Bronchial epithelial cell (primary cell): Measurements from ENCODE around the gene TGFB2. TPM values are rescaled to one million over a fixed set of nuclear protein-coding genes. Genes with fewer than 3 reads are reported as not detected.
A peak's percentile ranks its signal among the peaks of the same experiment; 100 is the strongest.

ENCODE experiments used
- DNase-seq: peaks from one replicate; pipeline ENCODE4 v3.0.0-alpha.2; 2010; ENCODE audit warnings: low read depth
- FAIRE-seq: peaks from 2 replicates; lab custom pipeline; 2011; peaks lifted over from hg19 to GRCh38; lab: Jason Lieb, UNC
- H3K27me3 ChIP-seq: 2 replicates; pipeline ENCODE4 v1.5.1; 2011; ENCODE audit warnings: low read length; ENCODE audit not compliant: control insufficient read depth, insufficient read depth
- H3K36me3 ChIP-seq: 2 replicates; pipeline ENCODE4 v1.5.1; 2011; ENCODE audit warnings: low read length; ENCODE audit not compliant: control insufficient read depth, insufficient read depth
- H3K4me3 ChIP-seq: 2 replicates; pipeline ENCODE4 v1.5.1; 2011; ENCODE audit warnings: mild to moderate bottlenecking, low read depth, low read length, control low read depth
- total RNA-seq: library from RNA; depleted of rRNA; stranded (reverse); fragments of >200 nt; gene quantifications from 2 replicates; pipeline ENCODE4 v1.2.1, GENCODE V29; 2014
- TF ChIP-seq, protein P1 (sequence below): IDR thresholded peaks from 2 replicates; pipeline ENCODE4 v1.5.1; 2011; ENCODE audit warnings: mild to moderate bottlenecking, moderate library complexity, low read length, control low read depth, inconsistent platforms; ENCODE audit not compliant: insufficient read depth, severe bottlenecking

Gene TGFB2
- total RNA-seq, 1 donor from 2014 or later = 6.1 TPM

DNA sequence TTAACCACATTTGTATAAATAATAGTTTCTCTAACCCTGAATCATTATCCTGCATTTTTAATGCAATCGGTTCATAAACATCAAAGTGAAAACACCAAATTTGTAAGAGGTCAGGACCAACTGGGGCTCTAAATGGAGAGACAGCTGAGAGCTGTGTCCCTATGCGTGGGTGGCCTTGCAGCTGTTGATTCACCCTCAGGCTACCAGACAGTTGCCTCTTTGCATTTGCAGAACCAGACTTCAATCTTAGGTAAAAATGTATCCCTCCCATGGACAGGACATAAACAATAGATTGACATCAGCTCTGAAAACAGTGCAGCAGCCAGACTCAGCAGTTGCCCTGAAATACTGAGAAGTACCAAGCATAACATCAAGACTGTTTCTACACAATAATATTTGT lies 8.8 kb upstream of the TGFB2 start:
- H3K36me3 ChIP-seq = no peaks in the 10 kb centered on the region
- DNase-seq (no peak), FAIRE-seq (no peak)
- TF ChIP-seq, protein P1, sequence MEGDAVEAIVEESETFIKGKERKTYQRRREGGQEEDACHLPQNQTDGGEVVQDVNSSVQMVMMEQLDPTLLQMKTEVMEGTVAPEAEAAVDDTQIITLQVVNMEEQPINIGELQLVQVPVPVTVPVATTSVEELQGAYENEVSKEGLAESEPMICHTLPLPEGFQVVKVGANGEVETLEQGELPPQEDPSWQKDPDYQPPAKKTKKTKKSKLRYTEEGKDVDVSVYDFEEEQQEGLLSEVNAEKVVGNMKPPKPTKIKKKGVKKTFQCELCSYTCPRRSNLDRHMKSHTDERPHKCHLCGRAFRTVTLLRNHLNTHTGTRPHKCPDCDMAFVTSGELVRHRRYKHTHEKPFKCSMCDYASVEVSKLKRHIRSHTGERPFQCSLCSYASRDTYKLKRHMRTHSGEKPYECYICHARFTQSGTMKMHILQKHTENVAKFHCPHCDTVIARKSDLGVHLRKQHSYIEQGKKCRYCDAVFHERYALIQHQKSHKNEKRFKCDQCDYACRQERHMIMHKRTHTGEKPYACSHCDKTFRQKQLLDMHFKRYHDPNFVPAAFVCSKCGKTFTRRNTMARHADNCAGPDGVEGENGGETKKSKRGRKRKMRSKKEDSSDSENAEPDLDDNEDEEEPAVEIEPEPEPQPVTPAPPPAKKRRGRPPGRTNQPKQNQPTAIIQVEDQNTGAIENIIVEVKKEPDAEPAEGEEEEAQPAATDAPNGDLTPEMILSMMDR = no peak
- no peak overlapping the region for H3K4me3 ChIP-seq
- H3K27me3 ChIP-seq = no peaks in the 10 kb centered on the region

DNA sequence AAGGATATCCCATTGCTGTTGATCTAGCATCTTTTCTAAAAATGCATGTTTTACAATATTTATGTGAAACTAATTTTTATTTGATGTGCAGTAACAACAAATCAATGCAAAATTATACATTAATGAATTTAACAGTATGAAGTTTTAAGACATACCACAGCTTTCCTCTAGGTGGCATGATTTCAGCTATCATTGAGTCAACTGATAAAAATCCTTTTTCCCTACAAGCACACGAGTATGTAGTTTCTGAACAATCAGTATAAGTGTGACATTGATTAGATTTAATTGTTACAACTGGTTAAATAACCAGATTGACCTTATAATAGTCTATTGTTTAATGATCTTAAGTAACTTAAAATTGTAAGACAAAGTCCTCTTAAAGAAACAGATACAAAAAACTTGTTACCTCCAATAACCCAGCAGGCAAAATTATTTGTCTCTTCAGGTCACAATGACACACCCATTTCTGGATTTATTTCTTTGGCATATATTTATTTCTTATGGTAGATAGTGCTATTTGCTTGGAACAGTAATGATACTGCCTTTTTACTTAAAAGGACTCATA lies 5.8 kb upstream of the TGFB2 start:
- Histone ChIP-seq H3K36me3 (no peaks in the 10 kb centered on the region), H3K27me3 (no peaks in the 10 kb centered on the region), H3K4me3 (no peak overlapping the region)
- FAIRE-seq (no peak), DNase-seq (peak; percentile 54)
- TF ChIP-seq, protein P1 = peak; percentile 29

DNA sequence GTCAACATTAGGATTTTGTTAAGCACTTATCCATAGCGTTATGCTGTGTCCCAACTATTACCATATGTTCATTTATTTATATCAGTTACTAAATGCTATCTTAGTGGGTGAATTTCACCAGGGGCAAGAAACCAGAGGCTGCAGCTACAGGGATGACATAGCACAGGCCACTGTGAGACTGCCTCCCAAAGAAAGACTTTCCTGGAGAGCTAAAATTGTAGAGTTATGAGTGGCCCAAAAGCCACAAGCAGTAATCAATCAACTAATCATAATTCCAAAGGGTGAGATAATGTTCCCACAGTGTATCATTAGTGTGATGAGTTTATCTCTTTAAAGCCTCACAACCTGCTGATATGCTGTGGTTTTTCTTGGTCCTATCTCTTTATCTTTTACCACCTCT lies 3.8 kb upstream of the TGFB2 start:
- TF ChIP-seq, protein P1 = no peak

DNA sequence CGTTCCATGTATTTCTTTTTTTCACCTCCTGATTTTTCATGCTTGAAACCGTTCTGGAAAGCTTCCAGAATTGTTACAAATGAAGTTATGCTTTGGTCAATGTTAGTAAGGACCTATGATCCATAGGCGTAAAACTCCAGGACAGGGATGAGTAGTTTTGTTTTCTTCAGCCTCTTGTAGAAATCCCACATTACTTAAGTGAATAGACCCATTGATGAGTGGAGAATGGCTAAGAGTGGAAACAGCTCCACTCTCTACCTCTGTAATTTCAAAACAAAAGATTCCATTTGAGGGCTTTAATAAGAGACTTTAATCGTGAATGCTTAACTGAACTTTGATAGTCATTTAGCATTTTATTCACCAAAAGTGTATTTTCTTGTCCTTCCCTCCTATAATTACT lies 3.0 kb upstream of the TGFB2 start:
- FAIRE-seq (no peak), DNase-seq (no peak)
- Histone ChIP-seq H3K36me3 (no peaks in the 10 kb centered on the region), H3K27me3 (no peaks in the 10 kb centered on the region), H3K4me3 (no peak overlapping the region)
- TF ChIP-seq, protein P1 = no peak

More for the DNA sequence above, 3.8 kb upstream of the TGFB2 start:
- DNase-seq = no peak
- H3K36me3 ChIP-seq = no peaks in the 10 kb centered on the region
- H3K4me3 ChIP-seq = no peak overlapping the region
- H3K27me3 ChIP-seq = no peaks in the 10 kb centered on the region
- FAIRE-seq = no peak

DNA sequence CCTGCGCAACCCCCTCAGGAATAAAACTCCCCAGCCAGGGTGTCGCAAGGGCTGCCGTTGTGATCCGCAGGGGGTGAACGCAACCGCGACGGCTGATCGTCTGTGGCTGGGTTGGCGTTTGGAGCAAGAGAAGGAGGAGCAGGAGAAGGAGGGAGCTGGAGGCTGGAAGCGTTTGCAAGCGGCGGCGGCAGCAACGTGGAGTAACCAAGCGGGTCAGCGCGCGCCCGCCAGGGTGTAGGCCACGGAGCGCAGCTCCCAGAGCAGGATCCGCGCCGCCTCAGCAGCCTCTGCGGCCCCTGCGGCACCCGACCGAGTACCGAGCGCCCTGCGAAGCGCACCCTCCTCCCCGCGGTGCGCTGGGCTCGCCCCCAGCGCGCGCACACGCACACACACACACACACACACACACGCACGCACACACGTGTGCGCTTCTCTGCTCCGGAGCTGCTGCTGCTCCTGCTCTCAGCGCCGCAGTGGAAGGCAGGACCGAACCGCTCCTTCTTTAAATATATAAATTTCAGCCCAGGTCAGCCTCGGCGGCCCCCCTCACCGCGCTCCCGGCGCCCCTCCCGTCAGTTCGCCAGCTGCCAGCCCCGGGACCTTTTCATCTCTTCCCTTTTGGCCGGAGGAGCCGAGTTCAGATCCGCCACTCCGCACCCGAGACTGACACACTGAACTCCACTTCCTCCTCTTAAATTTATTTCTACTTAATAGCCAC lies 696 bp downstream of the TGFB2 start:
- no peaks in the 10 kb centered on the region for H3K27me3 ChIP-seq
- FAIRE-seq (no peak), DNase-seq (peak; percentile 24)
- peak overlapping the region; percentile 56 for H3K4me3 ChIP-seq
- no peaks in the 10 kb centered on the region for H3K36me3 ChIP-seq
- TF ChIP-seq, protein P1 = peak; percentile 15
